ENCODE data around the gene KIRREL3.

Gene KIRREL3

DNA sequence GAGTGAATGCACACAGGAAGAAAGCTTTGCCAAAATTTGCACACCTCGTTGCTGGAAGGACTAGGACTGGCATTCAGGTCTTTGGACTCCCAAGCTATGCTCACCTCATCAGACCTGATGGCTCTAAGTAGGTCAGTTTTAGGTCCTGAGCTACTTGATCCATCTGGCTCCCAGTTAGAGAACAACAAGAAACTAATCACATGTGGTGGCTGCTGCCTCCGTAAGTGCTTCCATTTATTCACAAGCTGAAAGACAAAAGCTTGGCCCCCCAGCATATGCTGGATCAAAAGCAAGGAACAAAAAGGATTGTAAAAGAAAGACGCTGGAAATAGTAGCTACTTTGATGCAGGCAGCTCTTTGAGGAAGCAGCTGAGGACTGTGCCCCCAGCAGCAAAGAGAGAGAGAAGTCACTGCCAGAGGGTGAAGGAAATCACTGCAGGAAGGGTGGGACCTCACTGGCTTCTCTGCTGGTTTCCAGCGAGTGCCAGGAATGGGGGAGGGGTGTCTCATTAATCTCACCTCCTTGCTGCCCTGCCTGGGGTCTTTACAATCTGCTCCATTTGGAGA lies 268.9 kb downstream of the KIRREL3 start:
- no peaks in the 10 kb centered on the region for H3K9me3 ChIP-seq (ENCODE audit: control insufficient read depth in 5 of 5, low read length in 5 of 5)
- no peak overlapping the region for H3K4me3 ChIP-seq (ENCODE audit: low read depth in 1 of 5, low read length in 5 of 5)
- H3K27me3 ChIP-seq (ENCODE audit: control insufficient read depth in 5 of 5, insufficient read depth in 4 of 5, low read length in 5 of 5) = peaks cover 0 to 8% (median 2%) of the 10 kb centered on the region in 5 donors
- H3K36me3 ChIP-seq (ENCODE audit: control insufficient read depth in 5 of 5, insufficient read depth in 5 of 5, low read length in 5 of 5) = no peaks in the 10 kb centered on the region
- peaks cover 0 to 19% (median 0%) of the 10 kb centered on the region in 5 donors for H3K4me1 ChIP-seq (ENCODE audit: control insufficient read depth in 5 of 5, insufficient read depth in 5 of 5, low read length in 5 of 5)
- H3K27ac ChIP-seq (ENCODE audit: low read depth, low read length) = no peak overlapping the region
- H3K9ac ChIP-seq (ENCODE audit: low read length in 5 of 5) = no peak overlapping the region

- H3K9ac ChIP-seq (ENCODE audit: low read length in 5 of 5) = no peak overlapping the region
- peaks cover 0 to 19% (median 0%) of the 10 kb centered on the region in 5 donors for H3K4me1 ChIP-seq (ENCODE audit: control insufficient read depth in 5 of 5, insufficient read depth in 5 of 5, low read length in 5 of 5)
- H3K27me3 ChIP-seq (ENCODE audit: control insufficient read depth in 5 of 5, insufficient read depth in 4 of 5, low read length in 5 of 5) = peaks cover 0 to 8% (median 2%) of the 10 kb centered on the region in 5 donors
- H3K36me3 ChIP-seq (ENCODE audit: control insufficient read depth in 5 of 5, insufficient read depth in 5 of 5, low read length in 5 of 5) = no peaks in the 10 kb centered on the region
- H3K9me3 ChIP-seq (ENCODE audit: control insufficient read depth in 5 of 5, low read length in 5 of 5) = no peaks in the 10 kb centered on the region
- H3K4me3 ChIP-seq (ENCODE audit: low read depth in 1 of 5, low read length in 5 of 5) = no peak overlapping the region
- H3K27ac ChIP-seq (ENCODE audit: low read depth, low read length) = no peak overlapping the region
Measured at GRCh38 chr11:126727381-126727780, 273.2 kb downstream of the KIRREL3 start.

GRCh38 chr11:126725521-126725920 lies 275.0 kb downstream of the KIRREL3 start:
- no peak overlapping the region for H3K4me3 ChIP-seq (ENCODE audit: low read depth in 1 of 5, low read length in 5 of 5)
- peaks cover 0 to 6% (median 0%) of the 10 kb centered on the region in 5 donors for H3K27me3 ChIP-seq (ENCODE audit: control insufficient read depth in 5 of 5, insufficient read depth in 4 of 5, low read length in 5 of 5)
- H3K4me1 ChIP-seq (ENCODE audit: control insufficient read depth in 5 of 5, insufficient read depth in 5 of 5, low read length in 5 of 5) = peaks cover 0 to 10% (median 4%) of the 10 kb centered on the region in 5 donors
- no peak overlapping the region for H3K27ac ChIP-seq (ENCODE audit: low read depth, low read length)
- H3K36me3 ChIP-seq (ENCODE audit: control insufficient read depth in 5 of 5, insufficient read depth in 5 of 5, low read length in 5 of 5) = no peaks in the 10 kb centered on the region
- no peak overlapping the region for H3K9ac ChIP-seq (ENCODE audit: low read length in 5 of 5)
- H3K9me3 ChIP-seq (ENCODE audit: control insufficient read depth in 5 of 5, low read length in 5 of 5) = no peaks in the 10 kb centered on the region

GRCh38 chr11:126725043-126725442 lies 275.5 kb downstream of the KIRREL3 start:
- Histone ChIP-seq H3K9me3 (ENCODE audit: control insufficient read depth in 5 of 5, low read length in 5 of 5) (no peaks in the 10 kb centered on the region), H3K4me3 (ENCODE audit: low read depth in 1 of 5, low read length in 5 of 5) (no peak overlapping the region), H3K27me3 (ENCODE audit: control insufficient read depth in 5 of 5, insufficient read depth in 4 of 5, low read length in 5 of 5) (peaks cover 0 to 6% (median 0%) of the 10 kb centered on the region in 5 donors), H3K4me1 (ENCODE audit: control insufficient read depth in 5 of 5, insufficient read depth in 5 of 5, low read length in 5 of 5) (peaks cover 0 to 10% (median 8%) of the 10 kb centered on the region in 5 donors), H3K36me3 (ENCODE audit: control insufficient read depth in 5 of 5, insufficient read depth in 5 of 5, low read length in 5 of 5) (no peaks in the 10 kb centered on the region), H3K27ac (ENCODE audit: low read depth, low read length) (no peak overlapping the region), H3K9ac (ENCODE audit: low read length in 5 of 5) (no peak overlapping the region)

DNA sequence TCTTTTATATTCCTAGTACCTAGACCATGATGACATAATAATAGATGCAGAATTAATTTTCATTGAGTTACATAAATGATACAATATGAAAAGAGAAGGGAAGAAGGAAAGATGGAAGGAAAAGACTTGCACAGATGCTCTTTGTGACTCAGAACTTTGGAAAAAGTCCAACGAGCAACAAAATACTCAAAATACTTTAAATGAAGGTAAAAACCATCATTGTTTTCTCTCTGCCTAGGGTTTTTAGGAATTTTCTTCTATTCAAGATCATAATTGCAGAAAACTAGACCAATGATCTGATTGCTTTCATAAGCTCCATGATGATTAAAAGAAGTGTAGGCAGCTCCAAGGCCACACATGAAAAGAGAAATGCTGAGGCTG lies 276.9 kb downstream of the KIRREL3 start:
- Histone ChIP-seq H3K9me3 (ENCODE audit: control insufficient read depth in 5 of 5, low read length in 5 of 5) (no peaks in the 10 kb centered on the region), H3K4me3 (ENCODE audit: low read depth in 1 of 5, low read length in 5 of 5) (no peak overlapping the region), H3K27me3 (ENCODE audit: control insufficient read depth in 5 of 5, insufficient read depth in 4 of 5, low read length in 5 of 5) (peaks cover 0 to 6% (median 0%) of the 10 kb centered on the region in 5 donors)

GRCh38 chr11:126722956-126723664 lies 277.5 kb downstream of the KIRREL3 start:
- H3K9me3 ChIP-seq (ENCODE audit: control insufficient read depth in 5 of 5, low read length in 5 of 5) = no peaks in the 10 kb centered on the region
- H3K27me3 ChIP-seq (ENCODE audit: control insufficient read depth in 5 of 5, insufficient read depth in 4 of 5, low read length in 5 of 5) = peaks cover 0 to 5% (median 0%) of the 10 kb centered on the region in 5 donors
- no peak overlapping the region for H3K27ac ChIP-seq (ENCODE audit: low read depth, low read length)
- H3K4me3 ChIP-seq (ENCODE audit: low read depth in 1 of 5, low read length in 5 of 5) = no peak overlapping the region
- no peaks in the 10 kb centered on the region for H3K36me3 ChIP-seq (ENCODE audit: control insufficient read depth in 5 of 5, insufficient read depth in 5 of 5, low read length in 5 of 5)
- H3K9ac ChIP-seq (ENCODE audit: low read length in 5 of 5) = no peak overlapping the region
- H3K4me1 ChIP-seq (ENCODE audit: control insufficient read depth in 5 of 5, insufficient read depth in 5 of 5, low read length in 5 of 5) = peaks cover 0 to 10% (median 6%) of the 10 kb centered on the region in 5 donors

More for the DNA sequence above, 276.9 kb downstream of the KIRREL3 start:
- Histone ChIP-seq H3K9ac (ENCODE audit: low read length in 5 of 5) (no peak overlapping the region), H3K36me3 (ENCODE audit: control insufficient read depth in 5 of 5, insufficient read depth in 5 of 5, low read length in 5 of 5) (no peaks in the 10 kb centered on the region), H3K27ac (ENCODE audit: low read depth, low read length) (no peak overlapping the region), H3K4me1 (ENCODE audit: control insufficient read depth in 5 of 5, insufficient read depth in 5 of 5, low read length in 5 of 5) (peaks cover 0 to 10% (median 6%) of the 10 kb centered on the region in 5 donors)

- no peaks in the 10 kb centered on the region for H3K27me3 ChIP-seq (ENCODE audit: control insufficient read depth in 5 of 5, insufficient read depth in 4 of 5, low read length in 5 of 5)
- no peak overlapping the region for H3K9ac ChIP-seq (ENCODE audit: low read length in 5 of 5)
- H3K4me3 ChIP-seq (ENCODE audit: low read depth in 1 of 5, low read length in 5 of 5) = no peak overlapping the region
- H3K27ac ChIP-seq (ENCODE audit: low read depth, low read length) = no peak overlapping the region
- H3K36me3 ChIP-seq (ENCODE audit: control insufficient read depth in 5 of 5, insufficient read depth in 5 of 5, low read length in 5 of 5) = no peaks in the 10 kb centered on the region
- H3K4me1 ChIP-seq (ENCODE audit: control insufficient read depth in 5 of 5, insufficient read depth in 5 of 5, low read length in 5 of 5) = peaks cover 0 to 10% (median 6%) of the 10 kb centered on the region in 5 donors
- no peaks in the 10 kb centered on the region for H3K9me3 ChIP-seq (ENCODE audit: control insufficient read depth in 5 of 5, low read length in 5 of 5)
Measured at GRCh38 chr11:126722006-126722736, 278.4 kb downstream of the KIRREL3 start.

DNA sequence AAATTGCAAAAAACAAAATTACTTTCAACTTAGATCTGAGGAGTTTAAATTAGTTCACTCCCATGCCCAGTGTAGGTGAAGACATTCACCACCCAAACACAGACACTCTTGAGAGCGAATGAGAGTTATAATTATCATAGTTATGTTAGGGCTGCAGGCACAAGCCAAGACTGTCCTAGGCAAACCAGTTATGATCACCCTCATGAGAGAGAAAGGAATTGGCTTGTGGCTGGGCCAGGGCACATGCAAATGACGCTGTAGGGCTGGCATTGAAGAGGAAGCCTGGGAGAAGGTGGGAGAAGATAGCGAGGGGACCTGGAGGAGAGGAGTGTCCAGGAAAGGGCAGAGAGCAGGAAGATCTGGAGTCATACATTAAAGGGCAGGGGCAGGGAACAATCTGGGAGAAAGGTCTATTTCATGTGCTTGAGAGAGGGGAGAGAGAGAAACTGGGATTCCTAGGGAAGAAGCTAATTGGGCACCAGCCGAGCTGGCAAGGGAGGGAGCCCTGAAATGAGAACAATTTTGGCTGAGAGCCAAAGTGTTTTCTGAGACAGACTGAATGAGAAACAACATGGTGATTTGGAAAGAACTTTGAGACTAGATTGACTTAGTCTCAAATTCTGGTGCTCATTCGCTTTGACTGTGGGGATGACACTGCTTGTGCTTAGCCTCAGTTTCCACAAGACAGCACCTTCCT lies 279.9 kb downstream of the KIRREL3 start:
- no peak overlapping the region for H3K9ac ChIP-seq (ENCODE audit: low read length in 5 of 5)
- peak overlapping the region in 1 of 5 donors; percentile 49 for H3K4me3 ChIP-seq (ENCODE audit: low read depth in 1 of 5, low read length in 5 of 5)
- no peaks in the 10 kb centered on the region for H3K9me3 ChIP-seq (ENCODE audit: control insufficient read depth in 5 of 5, low read length in 5 of 5)
- no peak overlapping the region for H3K27ac ChIP-seq (ENCODE audit: low read depth, low read length)
- H3K36me3 ChIP-seq (ENCODE audit: control insufficient read depth in 5 of 5, insufficient read depth in 5 of 5, low read length in 5 of 5) = no peaks in the 10 kb centered on the region
- H3K27me3 ChIP-seq (ENCODE audit: control insufficient read depth in 5 of 5, insufficient read depth in 4 of 5, low read length in 5 of 5) = no peaks in the 10 kb centered on the region
- peaks cover 0 to 10% (median 6%) of the 10 kb centered on the region in 5 donors for H3K4me1 ChIP-seq (ENCODE audit: control insufficient read depth in 5 of 5, insufficient read depth in 5 of 5, low read length in 5 of 5)

DNA sequence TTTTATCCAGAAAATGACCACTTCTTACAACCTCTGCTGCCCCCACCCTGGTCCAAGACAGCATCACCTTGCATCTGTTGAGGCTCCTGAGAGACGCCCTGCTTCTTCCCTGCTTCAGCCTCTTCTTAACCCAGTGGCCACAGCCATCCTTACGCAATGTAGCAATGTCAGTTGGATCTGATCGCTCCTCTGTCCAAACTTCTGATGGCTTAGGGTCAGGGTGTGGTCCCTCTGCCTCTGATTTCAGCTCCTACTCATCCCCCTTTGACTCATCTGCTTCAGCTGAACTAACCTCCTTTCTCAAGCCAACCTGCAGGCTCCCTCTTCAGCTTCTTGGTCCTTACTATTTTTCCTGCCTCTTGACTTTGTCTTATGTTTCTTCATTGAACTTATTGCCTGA lies 280.8 kb downstream of the KIRREL3 start:
- no peak overlapping the region for H3K4me3 ChIP-seq (ENCODE audit: low read depth in 1 of 5, low read length in 5 of 5)
- peaks cover 0 to 10% (median 6%) of the 10 kb centered on the region in 5 donors for H3K4me1 ChIP-seq (ENCODE audit: control insufficient read depth in 5 of 5, insufficient read depth in 5 of 5, low read length in 5 of 5)
- H3K36me3 ChIP-seq (ENCODE audit: control insufficient read depth in 5 of 5, insufficient read depth in 5 of 5, low read length in 5 of 5) = no peaks in the 10 kb centered on the region
- no peak overlapping the region for H3K9ac ChIP-seq (ENCODE audit: low read length in 5 of 5)
- no peaks in the 10 kb centered on the region for H3K27me3 ChIP-seq (ENCODE audit: control insufficient read depth in 5 of 5, insufficient read depth in 4 of 5, low read length in 5 of 5)
- H3K9me3 ChIP-seq (ENCODE audit: control insufficient read depth in 5 of 5, low read length in 5 of 5) = no peaks in the 10 kb centered on the region
- no peak overlapping the region for H3K27ac ChIP-seq (ENCODE audit: low read depth, low read length)

Data from subcutaneous abdominal adipose tissue (tissue), 5 donors.